ENCODE measurements around the gene GGTA1.
"Not testable (repeated sequence)": the region's sequence is repeated elsewhere in the genome, so short reads cannot be mapped to it uniquely, and the experiment has no call there.

Gene GGTA1

GRCh38 chr9:121532881-121533280 lies 33.2 kb upstream of the GGTA1 start:
- H3K36me3 ChIP-seq (ENCODE audit: insufficient read depth) = no peaks in the 10 kb centered on the region

GRCh38 chr9:121529237-121529987 lies 29.8 kb upstream of the GGTA1 start:
- H3K27me3 ChIP-seq (ENCODE audit: insufficient read depth, low read depth) = no peaks in the 10 kb centered on the region
- no peaks in the 10 kb centered on the region for H3K36me3 ChIP-seq (ENCODE audit: insufficient read depth)
- H3K27ac ChIP-seq = no peak overlapping the region
- no peak overlapping the region for H3K9ac ChIP-seq
- no peak overlapping the region for H2AFZ ChIP-seq (ENCODE audit: low read depth)
- H3K4me1 ChIP-seq (ENCODE audit: low read depth, poor library complexity, severe bottlenecking) = no peaks in the 10 kb centered on the region
- no peaks in the 10 kb centered on the region for H4K20me1 ChIP-seq (ENCODE audit: insufficient read depth)
- no peak overlapping the region for H3K4me3 ChIP-seq (IDR thresholded peaks at IDR 0.05; ENCODE audit: insufficient read depth, low read depth, low read length)
- H3K4me2 ChIP-seq = no peak overlapping the region
- TF ChIP-seq CTCF (conservative IDR thresholded peaks at IDR 0.05; ENCODE audit: low read depth, low read length) = no peak
- no peaks in the 10 kb centered on the region for H3K79me2 ChIP-seq (ENCODE audit: insufficient read depth, low read depth)

More at GRCh38 chr9:121532881-121533280, 33.2 kb upstream of the GGTA1 start:
- Histone ChIP-seq H3K4me3 (IDR thresholded peaks at IDR 0.05; ENCODE audit: insufficient read depth, low read depth, low read length) (no peak overlapping the region), H3K4me1 (ENCODE audit: low read depth, poor library complexity, severe bottlenecking) (no peaks in the 10 kb centered on the region), H3K27me3 (ENCODE audit: insufficient read depth, low read depth) (no peaks in the 10 kb centered on the region), H2AFZ (ENCODE audit: low read depth) (no peak overlapping the region), H3K27ac (no peak overlapping the region), H4K20me1 (ENCODE audit: insufficient read depth) (no peaks in the 10 kb centered on the region), H3K79me2 (ENCODE audit: insufficient read depth, low read depth) (no peaks in the 10 kb centered on the region), H3K9ac (no peak overlapping the region), H3K4me2 (no peak overlapping the region)
- no peak for TF ChIP-seq CTCF (conservative IDR thresholded peaks at IDR 0.05; ENCODE audit: low read depth, low read length)

GRCh38 chr9:121528642-121529041 lies 29.0 kb upstream of the GGTA1 start:
- H3K79me2 ChIP-seq (ENCODE audit: insufficient read depth, low read depth) = no peaks in the 10 kb centered on the region
- H3K9ac ChIP-seq = no peak overlapping the region
- no peak for TF ChIP-seq CTCF (conservative IDR thresholded peaks at IDR 0.05; ENCODE audit: low read depth, low read length)
- H3K27ac ChIP-seq = no peak overlapping the region
- no peak overlapping the region for H3K4me3 ChIP-seq (IDR thresholded peaks at IDR 0.05; ENCODE audit: insufficient read depth, low read depth, low read length)
- no peaks in the 10 kb centered on the region for H3K4me1 ChIP-seq (ENCODE audit: low read depth, poor library complexity, severe bottlenecking)
- no peaks in the 10 kb centered on the region for H3K36me3 ChIP-seq (ENCODE audit: insufficient read depth)
- no peak overlapping the region for H2AFZ ChIP-seq (ENCODE audit: low read depth)
- H3K27me3 ChIP-seq (ENCODE audit: insufficient read depth, low read depth) = no peaks in the 10 kb centered on the region
- no peak overlapping the region for H3K4me2 ChIP-seq
- no peaks in the 10 kb centered on the region for H4K20me1 ChIP-seq (ENCODE audit: insufficient read depth)

- Histone ChIP-seq H3K79me2 (ENCODE audit: insufficient read depth, low read depth) (no peaks in the 10 kb centered on the region), H3K27ac (no peak overlapping the region), H3K4me1 (ENCODE audit: low read depth, poor library complexity, severe bottlenecking) (no peaks in the 10 kb centered on the region), H3K36me3 (ENCODE audit: insufficient read depth) (no peaks in the 10 kb centered on the region), H3K4me3 (IDR thresholded peaks at IDR 0.05; ENCODE audit: insufficient read depth, low read depth, low read length) (no peak overlapping the region), H3K27me3 (ENCODE audit: insufficient read depth, low read depth) (no peaks in the 10 kb centered on the region), H3K9ac (no peak overlapping the region), H3K4me2 (no peak overlapping the region), H4K20me1 (ENCODE audit: insufficient read depth) (no peaks in the 10 kb centered on the region), H2AFZ (ENCODE audit: low read depth) (no peak overlapping the region)
- no peak for TF ChIP-seq CTCF (conservative IDR thresholded peaks at IDR 0.05; ENCODE audit: low read depth, low read length)
Observed at GRCh38 chr9:121527371-121527770, 27.7 kb upstream of the GGTA1 start.

- H2AFZ ChIP-seq (ENCODE audit: low read depth); H3K79me2 ChIP-seq (ENCODE audit: insufficient read depth, low read depth); H4K20me1 ChIP-seq (ENCODE audit: insufficient read depth); H3K4me3 ChIP-seq (IDR thresholded peaks at IDR 0.05; ENCODE audit: insufficient read depth, low read depth, low read length); H3K36me3 ChIP-seq (ENCODE audit: insufficient read depth); H3K4me2 ChIP-seq; H3K4me1 ChIP-seq (ENCODE audit: low read depth, poor library complexity, severe bottlenecking); H3K27me3 ChIP-seq (ENCODE audit: insufficient read depth, low read depth); H3K9ac ChIP-seq; H3K27ac ChIP-seq: not testable (repeated sequence)
Observed at GRCh38 chr9:121519688-121520087, 20.0 kb upstream of the GGTA1 start.

All from KMS-11 (cell line).